Osteoblast (primary cell): ENCODE results near the gene SMC3. TPM values are rescaled to one million over a fixed set of nuclear protein-coding genes. Genes with fewer than 3 reads are reported as not detected.

Source experiments
- DNase-seq: peaks from one replicate; pipeline ENCODE4 v3.0.0; 2011; ENCODE audit warnings: low spot score, mixed read lengths; ENCODE audit not compliant: insufficient read length; ENCODE audit errors: missing footprints
- H2AFZ ChIP-seq: 2 replicates; pipeline ENCODE4 v1.6.0; 2011; ENCODE audit warnings: mild to moderate bottlenecking, low read length
- H3K27ac ChIP-seq: 2 replicates; pipeline ENCODE4 v1.5.1; 2011; ENCODE audit warnings: mild to moderate bottlenecking, low read depth, low read length, moderate library complexity
- H3K27me3 ChIP-seq: 2 replicates; pipeline ENCODE4 v1.6.0; 2012; ENCODE audit warnings: mild to moderate bottlenecking, control low read depth, inconsistent platforms, low read length, moderate library complexity; ENCODE audit not compliant: insufficient read depth
- H3K36me3 ChIP-seq: 2 replicates; pipeline ENCODE4 v1.5.1; 2011; ENCODE audit warnings: mild to moderate bottlenecking, low read length, control low read depth, moderate library complexity; ENCODE audit not compliant: insufficient read depth
- H3K4me1 ChIP-seq: 2 replicates; pipeline ENCODE4 v1.5.1; 2011; ENCODE audit warnings: mild to moderate bottlenecking, low read length, control low read depth, moderate library complexity; ENCODE audit not compliant: insufficient read depth
- H3K4me2 ChIP-seq: 2 replicates; pipeline ENCODE4 v1.6.0; 2011; ENCODE audit warnings: mild to moderate bottlenecking, low read length; ENCODE audit not compliant: insufficient read depth
- H3K4me3 ChIP-seq: fragments of 200-600 bp; sonication (generic); 3 replicates; pipeline ENCODE4 v1.5.1; 2012; ENCODE audit warnings: mild to moderate bottlenecking, low read length, inconsistent platforms; ENCODE audit not compliant: insufficient read depth
- H3K79me2 ChIP-seq: 2 replicates; pipeline ENCODE4 v1.6.0; 2012; ENCODE audit warnings: mild to moderate bottlenecking, low read length, control low read depth, inconsistent platforms; ENCODE audit not compliant: insufficient read depth
- H3K9me3 ChIP-seq: 2 replicates; pipeline ENCODE4 v1.5.1; 2011; ENCODE audit warnings: low read depth, low read length, control low read depth
- H4K20me1 ChIP-seq: 2 replicates; pipeline ENCODE4 v1.6.0; 2012; ENCODE audit warnings: mild to moderate bottlenecking, low read length, control low read depth; ENCODE audit not compliant: insufficient read depth
- total RNA-seq: library from RNA; depleted of rRNA; stranded (reverse); fragments of >200 nt; gene quantifications from 2 replicates; pipeline ENCODE4 v1.2.3, GENCODE V29; 2012
- TF ChIP-seq, protein P1 (sequence below): IDR thresholded peaks from 2 replicates; pipeline ENCODE4 v1.5.1; 2011; ENCODE audit warnings: mild to moderate bottlenecking, low read depth, low read length, moderate library complexity; ENCODE audit errors: extremely low read depth

SMC3 gene
- total RNA-seq, 1 donor: 20.3 TPM

DNA sequence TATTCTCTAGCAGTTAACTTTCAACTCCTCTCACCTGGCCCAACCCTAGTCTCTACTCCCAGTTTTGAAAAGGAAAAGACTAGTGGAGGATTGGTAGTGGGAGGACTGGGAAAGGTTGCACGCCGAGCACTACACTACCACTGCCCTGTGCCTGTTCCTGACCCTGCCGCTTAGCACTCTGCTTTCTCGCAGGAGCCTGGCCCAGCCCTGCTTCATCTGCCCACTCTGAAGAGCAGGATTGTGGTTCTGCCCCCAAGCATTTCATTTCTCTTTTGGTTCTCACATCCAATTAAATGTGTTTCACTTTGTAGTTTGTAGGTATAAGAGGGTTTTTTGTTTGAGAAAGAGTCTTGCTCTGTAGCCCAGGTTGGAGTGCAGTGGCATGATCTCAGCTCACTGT, 45.1 kb downstream of the SMC3 start:
- TF ChIP-seq, protein P1, sequence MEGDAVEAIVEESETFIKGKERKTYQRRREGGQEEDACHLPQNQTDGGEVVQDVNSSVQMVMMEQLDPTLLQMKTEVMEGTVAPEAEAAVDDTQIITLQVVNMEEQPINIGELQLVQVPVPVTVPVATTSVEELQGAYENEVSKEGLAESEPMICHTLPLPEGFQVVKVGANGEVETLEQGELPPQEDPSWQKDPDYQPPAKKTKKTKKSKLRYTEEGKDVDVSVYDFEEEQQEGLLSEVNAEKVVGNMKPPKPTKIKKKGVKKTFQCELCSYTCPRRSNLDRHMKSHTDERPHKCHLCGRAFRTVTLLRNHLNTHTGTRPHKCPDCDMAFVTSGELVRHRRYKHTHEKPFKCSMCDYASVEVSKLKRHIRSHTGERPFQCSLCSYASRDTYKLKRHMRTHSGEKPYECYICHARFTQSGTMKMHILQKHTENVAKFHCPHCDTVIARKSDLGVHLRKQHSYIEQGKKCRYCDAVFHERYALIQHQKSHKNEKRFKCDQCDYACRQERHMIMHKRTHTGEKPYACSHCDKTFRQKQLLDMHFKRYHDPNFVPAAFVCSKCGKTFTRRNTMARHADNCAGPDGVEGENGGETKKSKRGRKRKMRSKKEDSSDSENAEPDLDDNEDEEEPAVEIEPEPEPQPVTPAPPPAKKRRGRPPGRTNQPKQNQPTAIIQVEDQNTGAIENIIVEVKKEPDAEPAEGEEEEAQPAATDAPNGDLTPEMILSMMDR: no peak
- Histone ChIP-seq H2AFZ (no peak overlapping the region), H3K79me2 (no peaks in the 10 kb centered on the region)

DNA sequence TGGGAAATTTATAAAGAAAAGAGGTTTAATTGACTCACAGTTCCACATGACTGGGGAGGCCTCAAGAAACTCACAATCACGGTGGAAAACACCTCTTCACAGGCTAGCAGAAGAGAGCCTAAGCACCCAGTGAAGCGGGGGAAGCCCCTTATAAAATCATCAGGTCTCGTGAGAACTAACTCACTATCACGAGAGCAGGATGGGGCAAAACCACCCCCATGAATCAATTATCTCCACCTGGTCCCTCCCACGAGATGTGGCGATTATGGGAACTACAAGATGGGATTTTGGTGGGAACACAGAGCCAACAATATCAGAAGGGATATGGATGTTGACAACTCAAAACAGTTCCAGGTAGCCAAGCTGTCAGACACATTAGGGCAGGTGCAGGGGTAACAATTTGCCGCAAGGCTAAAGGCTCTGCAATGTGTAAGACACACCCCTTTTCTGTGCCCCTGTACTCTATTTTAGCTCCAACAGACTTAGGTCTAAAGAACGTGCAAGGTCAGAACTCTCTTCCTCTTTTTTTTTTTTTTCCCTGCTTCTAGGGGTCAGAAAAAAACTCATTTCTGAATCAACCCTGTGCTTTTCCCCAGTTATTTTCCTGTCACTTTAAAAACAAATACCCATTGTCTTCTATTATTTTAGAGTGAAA, 46.0 kb downstream of the SMC3 start:
- H3K27ac ChIP-seq: no peak overlapping the region
- TF ChIP-seq, protein P1: no peak
- peaks cover 12% of the 10 kb centered on the region for H3K27me3 ChIP-seq
- no peak overlapping the region for H2AFZ ChIP-seq
- H4K20me1 ChIP-seq: no peaks in the 10 kb centered on the region
- H3K4me1 ChIP-seq: no peaks in the 10 kb centered on the region
- no peaks in the 10 kb centered on the region for H3K9me3 ChIP-seq
- no peaks in the 10 kb centered on the region for H3K79me2 ChIP-seq
- no peak overlapping the region for H3K4me3 ChIP-seq
- H3K4me2 ChIP-seq: no peak overlapping the region
- no peaks in the 10 kb centered on the region for H3K36me3 ChIP-seq
- no peak for DNase-seq

More for the DNA sequence above, 45.1 kb downstream of the SMC3 start:
- no peaks in the 10 kb centered on the region for H3K36me3 ChIP-seq
- no peaks in the 10 kb centered on the region for H3K9me3 ChIP-seq
- no peaks in the 10 kb centered on the region for H4K20me1 ChIP-seq
- no peak overlapping the region for H3K4me2 ChIP-seq
- H3K4me1 ChIP-seq: no peaks in the 10 kb centered on the region
- H3K27me3 ChIP-seq: peaks cover 12% of the 10 kb centered on the region
- DNase-seq: no peak
- H3K4me3 ChIP-seq: no peak overlapping the region
- H3K27ac ChIP-seq: no peak overlapping the region

DNA sequence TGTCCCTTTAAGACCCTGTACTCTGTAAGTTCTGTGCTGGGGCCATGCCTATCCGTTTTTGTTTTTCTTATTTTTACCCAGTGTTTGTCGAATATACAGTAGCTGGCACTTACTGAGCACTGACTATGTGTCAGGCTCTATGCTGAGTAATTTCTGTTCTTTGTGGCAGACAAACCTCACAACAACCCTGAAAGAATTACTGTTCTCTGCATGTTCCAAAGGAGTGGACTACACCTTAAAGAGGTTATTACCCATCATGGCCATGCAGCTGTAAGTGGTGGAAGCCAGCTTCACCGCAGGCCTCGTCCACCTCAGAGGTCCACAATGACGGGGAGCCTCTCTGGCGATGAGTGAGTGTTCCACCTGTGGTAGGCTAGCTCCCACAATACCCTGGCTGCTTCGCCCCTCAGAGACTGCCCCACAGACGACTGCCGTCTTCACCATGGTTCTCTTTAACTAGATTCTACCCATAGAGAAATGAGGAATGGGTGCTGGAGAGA, 46.6 kb downstream of the SMC3 start:
- no peak overlapping the region for H2AFZ ChIP-seq
- DNase-seq: no peak
- no peak overlapping the region for H3K27ac ChIP-seq
- no peaks in the 10 kb centered on the region for H3K36me3 ChIP-seq
- no peaks in the 10 kb centered on the region for H3K4me1 ChIP-seq
- H3K79me2 ChIP-seq: no peaks in the 10 kb centered on the region
- no peak overlapping the region for H3K4me2 ChIP-seq
- TF ChIP-seq, protein P1: no peak
- no peaks in the 10 kb centered on the region for H4K20me1 ChIP-seq
- peaks cover 12% of the 10 kb centered on the region for H3K27me3 ChIP-seq
- H3K9me3 ChIP-seq: no peaks in the 10 kb centered on the region
- no peak overlapping the region for H3K4me3 ChIP-seq

DNA sequence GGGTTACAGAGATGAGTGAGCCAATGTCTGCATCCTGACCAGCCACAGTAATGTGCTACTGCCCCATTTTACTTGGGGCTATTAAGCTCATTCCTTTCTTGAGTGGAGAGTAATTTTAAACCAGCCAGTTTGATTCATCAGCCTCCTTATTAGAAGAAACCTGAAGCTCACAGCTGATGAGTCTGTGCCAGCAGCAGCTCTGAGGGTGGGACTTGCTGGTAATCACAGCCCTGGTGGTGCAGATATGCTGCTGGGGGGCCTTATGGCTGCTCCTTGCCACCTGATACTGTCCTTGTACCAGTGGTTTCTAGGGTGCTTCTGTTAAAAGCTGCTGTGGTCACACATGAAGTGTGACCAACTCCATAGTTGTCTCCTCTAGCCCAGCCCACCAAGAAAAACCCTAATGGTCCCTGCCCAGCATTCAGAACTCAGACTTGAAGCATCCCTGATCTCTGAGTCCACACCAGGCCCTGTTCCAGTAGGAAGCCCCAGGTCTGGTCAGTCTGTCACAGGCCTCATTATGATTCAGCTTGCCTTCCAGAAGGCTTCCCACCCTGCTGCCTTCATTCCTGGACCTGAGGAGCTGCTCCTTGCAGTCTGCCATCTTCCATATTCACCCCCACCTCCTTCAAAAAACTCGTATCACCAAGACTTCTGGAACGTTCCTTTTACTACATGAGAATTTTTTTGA, 47.7 kb downstream of the SMC3 start:
- H3K79me2 ChIP-seq: no peaks in the 10 kb centered on the region

More for the DNA sequence above, 47.7 kb downstream of the SMC3 start:
- Histone ChIP-seq H4K20me1 (no peaks in the 10 kb centered on the region), H3K27me3 (peaks cover 12% of the 10 kb centered on the region), H3K4me1 (no peaks in the 10 kb centered on the region), H3K4me2 (no peak overlapping the region), H3K9me3 (no peaks in the 10 kb centered on the region), H2AFZ (no peak overlapping the region), H3K27ac (no peak overlapping the region), H3K4me3 (no peak overlapping the region), H3K36me3 (no peaks in the 10 kb centered on the region)
- TF ChIP-seq, protein P1: no peak
- no peak for DNase-seq
